Endothelial cell of umbilical vein (primary cell): ENCODE measurements around the gene CISD2.

Experiments
- EZH2 ChIP-seq: IDR thresholded peaks from 2 replicates; pipeline ENCODE4 v1.6.1; 2012; ENCODE audit warnings: borderline replicate concordance, low read depth, mild to moderate bottlenecking, moderate library complexity, low read length, inconsistent platforms; ENCODE audit not compliant: severe bottlenecking
- FOS ChIP-seq: IDR thresholded peaks from 2 replicates; pipeline ENCODE4 v1.6.1; 2011; ENCODE audit warnings: mild to moderate bottlenecking, low read length, moderate library complexity, borderline replicate concordance; ENCODE audit not compliant: insufficient read depth
- GATA2 ChIP-seq: IDR thresholded peaks from 2 replicates; pipeline ENCODE4 v1.7.0; 2011; ENCODE audit warnings: low read depth, mild to moderate bottlenecking, moderate library complexity, mixed read lengths, low read length; ENCODE audit not compliant: insufficient read length, insufficient read depth
- JUN ChIP-seq: IDR thresholded peaks from 2 replicates; pipeline ENCODE4 v1.6.1; 2011; ENCODE audit warnings: borderline replicate concordance, low read depth; ENCODE audit not compliant: insufficient read length, insufficient read depth
- MYC ChIP-seq: IDR thresholded peaks from one replicate; pipeline ENCODE4 v1.6.1; 2011; ENCODE audit warnings: mild to moderate bottlenecking, low read depth, low read length
- POLR2A ChIP-seq: IDR thresholded peaks from 2 replicates; pipeline ENCODE4 v1.6.1; 2012; ENCODE audit warnings: low read depth, mild to moderate bottlenecking, control low read depth, low read length
- POLR2AphosphoS5 ChIP-seq: IDR thresholded peaks from 2 replicates; pipeline ENCODE4 v1.6.1; 2012; ENCODE audit warnings: low read depth, mild to moderate bottlenecking, control low read depth, low read length, moderate library complexity; ENCODE audit not compliant: insufficient read depth
- TF ChIP-seq, protein P1 (sequence below), 2 donors: IDR thresholded peaks; 1 replicate in 1 of 2; 2 replicates in 1 of 2; pipeline ENCODE4 v1.5.1; 2011; ENCODE audit warnings: low read length in 2 of 2, mild to moderate bottlenecking in 2 of 2, moderate library complexity in 2 of 2, control low read depth in 1 of 2, inconsistent platforms in 1 of 2, low read depth in 1 of 2; ENCODE audit not compliant: insufficient read depth in 1 of 2; ENCODE audit errors: extremely low read depth in 1 of 2
- TF ChIP-seq, protein P2 (sequence below): IDR thresholded peaks from 2 replicates; pipeline ENCODE4 v1.6.1; 2011; ENCODE audit not compliant: insufficient read depth, insufficient read length

DNA sequence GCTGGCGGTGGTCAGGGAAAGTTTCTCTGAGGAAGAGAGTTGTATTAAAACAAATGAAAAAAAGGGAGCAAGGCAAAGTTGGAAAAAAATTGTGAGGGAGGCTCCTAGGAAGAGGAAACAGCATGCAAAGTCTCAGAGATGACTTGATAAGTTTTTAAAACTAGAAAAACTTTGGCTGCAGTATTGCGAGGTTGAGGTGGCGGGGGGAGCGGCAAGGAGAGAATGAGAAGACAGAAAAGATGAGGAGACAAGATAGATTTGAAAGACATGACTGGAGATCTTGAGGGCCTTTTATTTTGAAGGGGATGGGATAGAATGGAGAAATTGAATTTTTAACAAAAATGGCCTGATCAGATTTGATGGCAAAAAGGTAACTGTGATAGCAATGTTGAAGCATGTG is 36.7 kb upstream of the CISD2 start:
- TF ChIP-seq, protein P1, sequence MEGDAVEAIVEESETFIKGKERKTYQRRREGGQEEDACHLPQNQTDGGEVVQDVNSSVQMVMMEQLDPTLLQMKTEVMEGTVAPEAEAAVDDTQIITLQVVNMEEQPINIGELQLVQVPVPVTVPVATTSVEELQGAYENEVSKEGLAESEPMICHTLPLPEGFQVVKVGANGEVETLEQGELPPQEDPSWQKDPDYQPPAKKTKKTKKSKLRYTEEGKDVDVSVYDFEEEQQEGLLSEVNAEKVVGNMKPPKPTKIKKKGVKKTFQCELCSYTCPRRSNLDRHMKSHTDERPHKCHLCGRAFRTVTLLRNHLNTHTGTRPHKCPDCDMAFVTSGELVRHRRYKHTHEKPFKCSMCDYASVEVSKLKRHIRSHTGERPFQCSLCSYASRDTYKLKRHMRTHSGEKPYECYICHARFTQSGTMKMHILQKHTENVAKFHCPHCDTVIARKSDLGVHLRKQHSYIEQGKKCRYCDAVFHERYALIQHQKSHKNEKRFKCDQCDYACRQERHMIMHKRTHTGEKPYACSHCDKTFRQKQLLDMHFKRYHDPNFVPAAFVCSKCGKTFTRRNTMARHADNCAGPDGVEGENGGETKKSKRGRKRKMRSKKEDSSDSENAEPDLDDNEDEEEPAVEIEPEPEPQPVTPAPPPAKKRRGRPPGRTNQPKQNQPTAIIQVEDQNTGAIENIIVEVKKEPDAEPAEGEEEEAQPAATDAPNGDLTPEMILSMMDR (IDR thresholded peaks at IDR 0.05; ENCODE audit: extremely low read depth in 1 of 2, insufficient read depth in 1 of 2, low read depth in 1 of 2, low read length in 2 of 2) = no peak
- TF ChIP-seq POLR2AphosphoS5 (no peak), EZH2 (no peak), POLR2A (no peak), JUN (no peak), FOS (no peak), MYC (no peak), GATA2 (no peak)
- TF ChIP-seq, protein P2, sequence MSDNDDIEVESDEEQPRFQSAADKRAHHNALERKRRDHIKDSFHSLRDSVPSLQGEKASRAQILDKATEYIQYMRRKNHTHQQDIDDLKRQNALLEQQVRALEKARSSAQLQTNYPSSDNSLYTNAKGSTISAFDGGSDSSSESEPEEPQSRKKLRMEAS = no peak
